ENCODE measurements around the gene SFRP4.

GRCh38 chr7:37952240-37952639 is 35.6 kb upstream of the SFRP4 start:
- TF ChIP-seq SUZ12 (IDR thresholded peaks at IDR 0.05; ENCODE audit: unreplicated experiment) (no peak), SMARCA5 (IDR thresholded peaks at IDR 0.05) (no peak), REST (IDR thresholded peaks at IDR 0.05; ENCODE audit: low read depth, low read length) (no peak), CTCF (IDR thresholded peaks at IDR 0.05 in 2 of 3, conservative IDR thresholded peaks at IDR 0.05 in 1 of 3; ENCODE audit: control insufficient read depth in 2 of 3, extremely low read depth in 1 of 3, insufficient read depth in 1 of 3, low read depth in 3 of 3, low read length in 3 of 3) (no peak)

Data from GM12878 (cell line).